IMR-90 (cell line): ENCODE data around the gene CORO1C. TPM values are rescaled to one million over a fixed set of nuclear protein-coding genes. Genes with fewer than 3 reads are reported as not detected.
A peak's percentile ranks its signal among the peaks of the same experiment; 100 is the strongest.

ENCODE experiments used
- ATAC-seq: fragments of 200-7000 bp; cut with Tn5 transposase; 2 replicates; pipeline ENCODE4 v1.9.1; 2020; ENCODE audit warnings: low read depth, mild to moderate bottlenecking, moderate library complexity
- BruUV-seq: library from RNA; stranded (reverse); fragments of 400-500 nt; replicated peaks from 2 replicates; lab custom pipeline; 2021; lab: Mats Ljungman, UMichigan
- CTCF ChIA-PET: fragments of 300-600 bp; formaldehyde crosslinking; extraction: SDS; loops from one replicate; lab custom pipeline; 2021; ENCODE audit warnings: antibody characterized with exemption; lab: Yijun Ruan, JAX
- POLR2A ChIA-PET: fragments of 300-600 bp; sonication (Branson Sonifier 250); formaldehyde crosslinking; loops from one replicate; lab custom pipeline; 2022; ENCODE audit warnings: antibody characterized with exemption; ENCODE audit not compliant: unreplicated experiment; lab: Charles Lee
- DNase-seq: peaks from one replicate; pipeline ENCODE4 v3.0.0; 2013
- H2AFZ ChIP-seq: replicated peaks from 2 replicates; pipeline ENCODE3; 2013; ENCODE audit warnings: low read length, mild to moderate bottlenecking; ENCODE audit not compliant: poor library complexity
- H2AK5ac ChIP-seq: 2 replicates; pipeline ENCODE4 v1.6.1; 2013; ENCODE audit warnings: low read depth, low read length, inconsistent platforms
- H2AK9ac ChIP-seq: replicated peaks from 2 replicates; pipeline ENCODE3; 2013; ENCODE audit warnings: mild to moderate bottlenecking, low read depth, low read length, moderate library complexity; ENCODE audit not compliant: poor library complexity
- H2BK120ac ChIP-seq: 2 replicates; pipeline ENCODE4 v1.6.1; 2013; ENCODE audit warnings: low read depth, low read length, inconsistent platforms
- H2BK15ac ChIP-seq: 3 replicates; pipeline ENCODE4 v1.6.1; 2013; ENCODE audit warnings: low read depth, low read length, inconsistent platforms
- H2BK20ac ChIP-seq: 2 replicates; pipeline ENCODE4 v1.6.1; 2013; ENCODE audit warnings: low read depth, mild to moderate bottlenecking, inconsistent platforms, low read length, moderate library complexity
- H2BK5ac ChIP-seq: 2 replicates; pipeline ENCODE4 v1.6.1; 2013; ENCODE audit warnings: mild to moderate bottlenecking, low read depth, low read length, inconsistent platforms; ENCODE audit not compliant: poor library complexity, severe bottlenecking
- H3K14ac ChIP-seq: replicated peaks from 2 replicates; pipeline ENCODE4 v1.6.1; 2013; ENCODE audit warnings: low read depth, low read length, inconsistent platforms
- H3K18ac ChIP-seq: 2 replicates; pipeline ENCODE4 v1.6.1; 2013; ENCODE audit warnings: low read depth, low read length, control low read depth
- H3K23ac ChIP-seq: 2 replicates; pipeline ENCODE4 v1.6.1; 2013; ENCODE audit warnings: low read depth, low read length, inconsistent platforms
- H3K27ac ChIP-seq: 2 replicates; pipeline ENCODE4 v1.5.1; 2013; ENCODE audit warnings: mild to moderate bottlenecking, control low read depth, low read length; ENCODE audit not compliant: insufficient read depth
- H3K27me3 ChIP-seq: 2 replicates; pipeline ENCODE4 v1.6.1; 2013; ENCODE audit warnings: low read length; ENCODE audit not compliant: control insufficient read depth, insufficient read depth
- H3K36me3 ChIP-seq: 2 replicates; pipeline ENCODE4 v1.6.1; 2013; ENCODE audit warnings: low read length, mixed read lengths; ENCODE audit not compliant: control insufficient read depth, insufficient read depth
- H3K4ac ChIP-seq: 2 replicates; pipeline ENCODE4 v1.6.1; 2013; ENCODE audit warnings: low read depth, low read length, inconsistent platforms
- H3K4me1 ChIP-seq: 2 replicates; pipeline ENCODE4 v1.6.1; 2013; ENCODE audit warnings: low read length, mixed read lengths; ENCODE audit not compliant: control insufficient read depth, insufficient read depth
- H3K4me2 ChIP-seq: 2 replicates; pipeline ENCODE4 v1.6.1; 2013; ENCODE audit warnings: low read depth, mild to moderate bottlenecking, control low read depth, low read length, moderate library complexity
- H3K4me3 ChIP-seq: 2 replicates; pipeline ENCODE4 v1.5.1; 2013; ENCODE audit warnings: low read depth, mild to moderate bottlenecking, control low read depth, low read length, moderate library complexity; ENCODE audit not compliant: insufficient read depth
- H3K56ac ChIP-seq: 2 replicates; pipeline ENCODE4 v1.6.1; 2013; ENCODE audit warnings: low read length, inconsistent platforms; ENCODE audit not compliant: insufficient read depth; ENCODE audit errors: extremely low read depth
- H3K79me1 ChIP-seq, 2 experiments: 2 replicates each; pipeline ENCODE4 v1.6.1; 2013; ENCODE audit warnings: low read length in 2 of 2, inconsistent platforms in 1 of 2, low read depth in 1 of 2
- H3K9ac ChIP-seq: 2 replicates; pipeline ENCODE4 v1.6.1; 2013; ENCODE audit warnings: low read depth, low read length, control low read depth
- H3K9me1 ChIP-seq: 2 replicates; pipeline ENCODE4 v1.6.1; 2013; ENCODE audit warnings: low read length, inconsistent platforms; ENCODE audit not compliant: insufficient read depth
- H3K9me3 ChIP-seq: 2 replicates; pipeline ENCODE4 v1.6.1; 2013; ENCODE audit warnings: low read length; ENCODE audit not compliant: control insufficient read depth, insufficient read depth
- H4K20me1 ChIP-seq: 2 replicates; pipeline ENCODE4 v1.6.1; 2013; ENCODE audit warnings: low read length, inconsistent platforms; ENCODE audit not compliant: insufficient read depth
- H4K5ac ChIP-seq: 2 replicates; pipeline ENCODE4 v1.6.1; 2013; ENCODE audit warnings: mild to moderate bottlenecking, low read depth, low read length, control low read depth
- H4K8ac ChIP-seq, 2 experiments: 2 replicates each; pipeline ENCODE4 v1.6.1; 2013; ENCODE audit warnings: low read depth in 2 of 2, low read length in 2 of 2, control low read depth in 1 of 2, inconsistent platforms in 1 of 2
- H4K91ac ChIP-seq: 2 replicates; pipeline ENCODE4 v1.6.1; 2013; ENCODE audit warnings: low read depth, low read length, inconsistent platforms; ENCODE audit not compliant: insufficient read depth
- BHLHE40 ChIP-seq: fragments of 150-350 bp; IDR thresholded peaks from 2 replicates; pipeline ENCODE4 v1.6.1; 2016; ENCODE audit warnings: mild to moderate bottlenecking, low read depth, low read length
- CEBPB ChIP-seq: IDR thresholded peaks from 2 replicates; pipeline ENCODE4 v1.6.1; 2012; ENCODE audit warnings: low read depth, low read length, improper control_type of control experiment
- CHD1 ChIP-seq: IDR thresholded peaks from 2 replicates; pipeline ENCODE4 v1.6.1; 2012; ENCODE audit warnings: low read depth, low read length, improper control_type of control experiment
- CTCF ChIP-seq: conservative IDR thresholded peaks from 2 replicates; pipeline ENCODE4 v1.5.1; 2012; ENCODE audit warnings: mild to moderate bottlenecking, low read depth, low read length, improper control_type of control experiment
- ELK1 ChIP-seq: fragments of 150-350 bp; IDR thresholded peaks from 2 replicates; pipeline ENCODE4 v1.6.1; 2016; ENCODE audit warnings: low read depth, mild to moderate bottlenecking, low read length, moderate library complexity, borderline replicate concordance
- MAFK ChIP-seq: IDR thresholded peaks from 2 replicates; pipeline ENCODE4 v1.6.1; 2012; ENCODE audit warnings: low read depth, low read length, improper control_type of control experiment
- MAZ ChIP-seq: IDR thresholded peaks from 2 replicates; pipeline ENCODE4 v1.6.1; 2012; ENCODE audit warnings: low read depth, mild to moderate bottlenecking, low read length, improper control_type of control experiment, moderate library complexity, borderline replicate concordance
- MXI1 ChIP-seq: IDR thresholded peaks from 2 replicates; pipeline ENCODE4 v1.6.1; 2012; ENCODE audit warnings: low read depth, mild to moderate bottlenecking, low read length, moderate library complexity, borderline replicate concordance
- POLR2A ChIP-seq: IDR thresholded peaks from 2 replicates; pipeline ENCODE4 v1.6.1; 2012; ENCODE audit warnings: mild to moderate bottlenecking, low read depth, low read length
- RAD21 ChIP-seq: IDR thresholded peaks from 2 replicates; pipeline ENCODE4 v1.6.1; 2012; ENCODE audit warnings: low read length, improper control_type of control experiment
- RCOR1 ChIP-seq: IDR thresholded peaks from 2 replicates; pipeline ENCODE4 v1.6.1; 2012; ENCODE audit warnings: mild to moderate bottlenecking, low read length, improper control_type of control experiment; ENCODE audit not compliant: insufficient replicate concordance
- RFX5 ChIP-seq: IDR thresholded peaks from 2 replicates; pipeline ENCODE4 v1.8.0; 2012; ENCODE audit warnings: low read depth, mild to moderate bottlenecking, low read length, moderate library complexity
- SMC3 ChIP-seq: fragments of 150-350 bp; IDR thresholded peaks from 2 replicates; pipeline ENCODE4 v1.6.1; 2016; ENCODE audit warnings: low read depth, mild to moderate bottlenecking, antibody characterized with exemption, low read length, moderate library complexity
- USF2 ChIP-seq: fragments of 150-350 bp; IDR thresholded peaks from 2 replicates; pipeline ENCODE4 v1.6.1; 2017; ENCODE audit warnings: mild to moderate bottlenecking, antibody characterized with exemption, low read length, low read depth
- WGBS, 2 experiments: methylation state at CpG; one replicate each; pipeline versions ENCODE4 v1.1.5 to v1.1.7; 2013; ENCODE audit warnings: missing lambda C conversion rate in 2 of 2; ENCODE audit not compliant: insufficient read length in 1 of 2; ENCODE audit errors: extremely low coverage in 2 of 2; 5-methylcytosine and 5-hydroxymethylcytosine counted together
- dilution Hi-C: fragments of 300-500 bp; cut with HindIII; formaldehyde crosslinking; loops from one replicate; pipeline ENCODE4 v1.14.3; 2018; ENCODE audit warnings: low sequenced_read_pairs; ENCODE audit not compliant: unreplicated experiment
- in situ Hi-C: fragments of 300-500 bp; cut with MboI; formaldehyde crosslinking; loops from 3 replicates; pipeline ENCODE4 v1.14.3; 2019; ENCODE audit warnings: low sequenced_read_pairs, inconsistent platforms, mixed read lengths
- intact Hi-C: fragments of 100-400 bp; cut with micrococcal nuclease; formaldehyde crosslinking; loops from 2 replicates; pipeline ENCODE4 v1.10.0; 2022
- polyA plus RNA-seq, 3 experiments: library from polyadenylated mRNA; depleted of rRNA; stranded (reverse); fragments of >200 nt; gene quantifications; 2 replicates each; pipeline ENCODE4 v1.2.3, GENCODE V29; 2012; ENCODE audit warnings: low replicate concordance in 1 of 3
- total RNA-seq: library from RNA; depleted of rRNA; stranded (reverse); fragments of >200 nt; gene quantifications from 2 replicates; pipeline ENCODE4 v1.2.3, GENCODE V29; 2012

The CORO1C gene
- total and polyA plus RNA-seq, 2 of the 4 experiments (the other 2 are of a cell fraction), result 675 to 1,100 TPM

- TF ChIP-seq RAD21 (no peak), SMC3 (no peak), CHD1 (no peak), MAZ (no peak), RCOR1 (no peak), ELK1 (no peak), USF2 (no peak), BHLHE40 (no peak), POLR2A (no peak), CTCF (no peak), RFX5 (no peak), MXI1 (no peak), CEBPB (no peak), MAFK (no peak)
- intact Hi-C loops (no loop called here), dilution Hi-C loops (no loop called here), in situ Hi-C loops (loop anchor here (5.0 kb wide), 1 partner anchor 36 kb away; no protein-coding TSS in a partner anchor)
- Histone ChIP-seq H3K18ac (no peak overlapping the region), H4K91ac (no peak overlapping the region), H2BK120ac (no peak overlapping the region), H3K4ac (no peak overlapping the region), H2AK9ac (no peak overlapping the region), H3K27ac (no peak overlapping the region), H3K4me3 (no peak overlapping the region), H2BK5ac (no peak overlapping the region), H2AK5ac (peak overlapping the region; percentile 15; the same call in 1 of the 2 replicates), H3K9me1 (peaks cover 15% of the 10 kb centered on the region), H2AFZ (no peak overlapping the region), H3K9ac (no peak overlapping the region), H3K36me3 (no peaks in the 10 kb centered on the region), H2BK20ac (no peak overlapping the region), H3K14ac (0 out of 2 replicates have a peak overlapping the region, but pooled peaks have one; percentile 17), H3K79me1 (no peaks in the 10 kb centered on the region; a peak in 1 of 4 replicates), H3K4me1 (peaks cover 8% of the 10 kb centered on the region; the same call in 1 of the 2 replicates), H2BK15ac (no peak overlapping the region), H3K4me2 (no peak overlapping the region), H4K5ac (no peak overlapping the region), H3K9me3 (no peaks in the 10 kb centered on the region), H3K23ac (no peak overlapping the region), H4K8ac (no peak overlapping the region), H3K56ac (no peak overlapping the region), H3K27me3 (peaks cover 3% of the 10 kb centered on the region; the same call in 1 of the 2 replicates), H4K20me1 (no peaks in the 10 kb centered on the region; the same call in 1 of the 2 replicates)
- no TSS peak for BruUV-seq
- ATAC-seq, result no peak
- DNase-seq, result no peak
- WGBS, 2 experiments, result 98% methylated on average over 16 of the region's 25 CpGs; no CpG with 5 or more reads in 1 of the 2 experiments
- ChIA-PET POLR2A (no interaction called here), CTCF (no interaction called here)
Observed at GRCh38 chr12:108772891-108773797, 41.8 kb upstream of the CORO1C start.
